Body of pancreas (tissue), 4 donors: ENCODE results near the gene SEC24B.

Source experiments
- CTCF ChIP-seq, 7 experiments: fragments of 450-650 bp in 4 of 7; fragments of 200-600 bp in 3 of 7; sonication (generic) in 3 of 7; IDR thresholded peaks; one replicate each; pipeline ENCODE4 v1.5.1; 2016 to 2019; ENCODE audit warnings: antibody characterized with exemption in 7 of 7
- POLR2A ChIP-seq, 3 donors: fragments of 450-650 bp; IDR thresholded peaks; one replicate each; pipeline ENCODE4 v1.6.1; 2016; ENCODE audit warnings: antibody characterized with exemption in 3 of 3, mild to moderate bottlenecking in 2 of 3

- TF ChIP-seq CTCF (IDR thresholded peaks at IDR 0.05) (no peak), POLR2A (IDR thresholded peaks at IDR 0.05) (no peak)
Measured at GRCh38 chr4:109390115-109390768, 43.4 kb upstream of the SEC24B start.
